HG03025 (cell line): ENCODE data around the gene DYSF.

Experiments used
- ATAC-seq: cut with Tn5 transposase; IDR thresholded peaks from one replicate; pipeline ENCODE4 v1.9.1; 2021; ENCODE audit warnings: mild to moderate bottlenecking, moderate library complexity; ENCODE audit not compliant: unreplicated experiment, low FRiP score

DYSF gene

DNA sequence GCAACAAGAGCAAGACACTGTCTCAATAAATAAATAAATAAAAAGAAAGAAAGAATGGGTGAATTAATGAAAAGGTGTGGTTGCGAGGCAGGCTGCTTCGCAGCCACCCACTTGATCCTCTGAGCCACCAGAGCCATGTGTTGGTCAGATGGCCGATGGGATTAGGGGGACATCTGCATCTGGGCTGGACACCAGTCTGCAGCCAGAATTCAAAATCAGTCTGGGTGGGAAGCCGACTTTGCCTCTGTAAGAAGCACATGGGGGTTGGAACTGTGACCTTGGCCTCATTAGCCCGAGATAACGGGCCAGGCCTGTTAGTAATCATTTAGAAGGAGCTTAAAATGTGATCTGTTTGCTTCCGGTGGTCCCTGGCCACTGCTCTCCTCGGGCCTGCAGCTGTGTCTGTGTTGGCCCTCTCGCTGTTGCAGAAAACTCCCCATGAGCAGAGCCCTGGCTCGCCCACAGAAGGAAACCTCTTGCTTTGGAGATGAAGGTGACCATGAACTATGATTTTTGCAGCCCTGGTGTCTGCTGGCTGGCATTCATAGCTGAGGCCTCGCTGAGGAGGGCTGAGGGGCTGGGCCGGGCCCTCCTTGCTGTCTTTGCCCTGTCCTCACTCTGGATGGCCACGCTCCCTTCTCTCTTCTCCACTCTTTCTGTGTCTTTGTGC is 94.4 kb downstream of the DYSF start:
- ATAC-seq, result no peak

DNA sequence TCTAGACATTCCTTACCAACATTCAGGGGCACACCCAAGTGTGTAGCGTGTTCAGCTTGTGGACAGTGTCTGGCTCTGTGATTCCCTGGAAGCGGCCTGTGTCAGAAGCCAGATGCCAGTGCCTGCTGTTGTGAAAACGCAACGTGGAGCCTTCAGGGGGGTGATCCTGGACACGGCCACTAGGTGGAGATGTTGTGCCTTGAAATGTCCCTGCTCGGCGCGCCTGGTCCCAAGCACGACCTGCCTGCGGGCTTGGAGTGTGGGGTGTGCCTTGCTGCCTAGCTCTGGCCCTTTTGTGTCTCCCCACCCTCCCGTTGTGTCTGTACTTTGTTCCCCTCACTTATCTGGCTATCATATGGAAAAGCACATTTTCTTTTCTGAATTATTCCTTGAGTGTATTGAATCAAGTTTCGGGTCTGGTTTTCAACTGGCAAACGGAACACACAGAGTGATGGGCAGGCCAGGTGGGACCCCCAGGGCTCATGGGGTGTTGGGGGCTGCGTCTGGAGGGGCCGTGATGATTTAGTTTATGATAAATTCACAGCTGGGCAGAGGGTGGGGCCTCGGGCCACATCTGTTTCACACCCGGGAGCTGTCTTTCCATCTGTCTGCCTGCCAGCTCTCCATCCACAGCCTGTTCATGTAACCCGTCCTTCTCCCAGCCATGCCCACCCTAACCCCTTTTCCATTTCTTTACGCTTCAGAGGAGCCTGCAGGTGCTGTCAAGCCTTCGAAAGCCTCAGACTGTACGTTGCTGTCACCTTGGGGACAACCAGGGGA is 95.5 kb downstream of the DYSF start:
- ATAC-seq, result no peak

DNA sequence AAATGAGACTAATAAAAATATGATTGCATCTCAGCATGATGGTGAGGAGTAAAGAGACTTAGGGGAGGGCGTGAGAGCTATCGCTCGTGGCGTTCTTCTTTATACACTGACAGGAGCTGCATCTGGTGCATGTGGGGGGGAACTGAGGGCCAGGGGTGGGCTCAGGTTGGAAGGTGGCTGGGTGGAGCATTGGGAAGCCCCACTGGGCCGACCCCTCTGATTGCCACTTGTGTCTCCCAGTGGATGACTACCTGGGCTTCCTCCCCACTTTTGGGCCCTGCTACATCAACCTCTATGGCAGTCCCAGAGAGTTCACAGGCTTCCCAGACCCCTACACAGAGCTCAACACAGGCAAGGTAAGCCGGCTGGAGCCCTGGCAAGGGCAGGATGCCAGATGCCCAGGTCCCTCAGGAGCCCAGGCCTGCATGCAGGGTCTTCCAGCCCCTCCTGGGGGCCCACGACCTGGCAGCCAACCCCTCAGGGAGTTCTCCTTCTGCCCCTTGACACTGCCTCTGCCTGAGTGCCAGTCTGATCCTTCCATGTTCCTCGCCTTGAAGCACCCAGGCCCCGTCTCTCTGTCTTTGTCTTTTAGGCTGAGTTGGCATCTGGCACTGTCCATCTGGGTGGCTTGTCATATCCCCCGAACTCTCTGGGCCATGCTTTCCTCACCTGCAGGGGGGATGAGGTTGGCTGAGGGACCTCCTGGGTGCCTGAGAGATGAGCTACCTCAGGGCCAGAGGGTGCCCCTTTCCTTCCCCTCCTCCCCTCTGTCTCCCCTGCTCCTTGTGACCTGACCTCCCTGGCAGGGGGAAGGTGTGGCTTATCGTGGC is 97.7 kb downstream of the DYSF start:
- no peak for ATAC-seq

DNA sequence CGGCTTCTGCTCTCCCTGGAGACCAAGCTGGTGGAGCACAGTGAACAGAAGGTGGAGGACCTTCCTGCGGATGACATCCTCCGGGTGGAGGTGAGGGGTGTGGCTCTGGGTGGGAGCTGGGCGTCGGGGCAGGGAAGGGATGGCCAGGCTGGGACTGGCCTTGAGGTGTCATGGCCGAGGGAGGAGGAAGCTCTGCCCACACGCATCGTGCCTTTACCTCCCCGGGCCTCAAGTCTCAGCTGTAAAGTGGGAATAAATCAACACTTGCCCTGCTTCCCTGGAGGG is 98.2 kb downstream of the DYSF start:
- no peak for ATAC-seq

DNA sequence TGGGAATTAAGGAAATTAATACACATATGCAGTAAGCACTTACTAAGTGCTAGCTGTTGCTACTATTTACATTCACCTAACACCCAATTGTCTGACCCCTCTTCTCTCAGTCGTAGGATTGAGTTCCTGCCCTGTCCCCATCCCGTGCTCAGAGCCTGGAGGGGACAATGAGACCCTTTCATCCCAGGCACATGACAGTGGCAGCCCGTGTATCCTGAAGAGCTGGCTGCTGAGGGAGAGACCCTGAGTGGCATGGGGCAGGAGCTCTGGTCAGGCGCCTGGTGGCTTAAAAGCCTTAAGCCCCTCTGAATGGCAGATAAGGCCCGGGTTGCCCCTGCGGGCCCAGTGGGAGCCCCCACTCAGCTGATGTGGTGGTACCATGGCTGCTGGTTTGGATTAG is 99.0 kb downstream of the DYSF start:
- ATAC-seq, result no peak

DNA sequence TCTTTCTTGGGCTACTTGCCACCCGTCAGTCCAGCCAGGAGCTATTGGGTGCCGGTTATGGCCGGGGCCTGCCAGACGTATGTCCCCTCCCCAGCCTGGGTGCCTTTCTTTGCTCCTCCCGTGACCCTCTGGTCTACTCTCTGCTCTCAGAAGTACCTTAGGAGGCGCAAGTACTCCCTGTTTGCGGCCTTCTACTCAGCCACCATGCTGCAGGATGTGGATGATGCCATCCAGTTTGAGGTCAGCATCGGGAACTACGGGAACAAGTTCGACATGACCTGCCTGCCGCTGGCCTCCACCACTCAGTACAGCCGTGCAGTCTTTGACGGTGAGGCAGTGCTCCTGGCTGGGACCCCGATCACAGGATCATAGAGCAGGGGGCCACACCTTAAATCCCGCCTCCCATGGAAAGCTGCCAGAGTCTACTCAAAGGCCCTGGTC is 99.5 kb downstream of the DYSF start:
- ATAC-seq, result no peak

DNA sequence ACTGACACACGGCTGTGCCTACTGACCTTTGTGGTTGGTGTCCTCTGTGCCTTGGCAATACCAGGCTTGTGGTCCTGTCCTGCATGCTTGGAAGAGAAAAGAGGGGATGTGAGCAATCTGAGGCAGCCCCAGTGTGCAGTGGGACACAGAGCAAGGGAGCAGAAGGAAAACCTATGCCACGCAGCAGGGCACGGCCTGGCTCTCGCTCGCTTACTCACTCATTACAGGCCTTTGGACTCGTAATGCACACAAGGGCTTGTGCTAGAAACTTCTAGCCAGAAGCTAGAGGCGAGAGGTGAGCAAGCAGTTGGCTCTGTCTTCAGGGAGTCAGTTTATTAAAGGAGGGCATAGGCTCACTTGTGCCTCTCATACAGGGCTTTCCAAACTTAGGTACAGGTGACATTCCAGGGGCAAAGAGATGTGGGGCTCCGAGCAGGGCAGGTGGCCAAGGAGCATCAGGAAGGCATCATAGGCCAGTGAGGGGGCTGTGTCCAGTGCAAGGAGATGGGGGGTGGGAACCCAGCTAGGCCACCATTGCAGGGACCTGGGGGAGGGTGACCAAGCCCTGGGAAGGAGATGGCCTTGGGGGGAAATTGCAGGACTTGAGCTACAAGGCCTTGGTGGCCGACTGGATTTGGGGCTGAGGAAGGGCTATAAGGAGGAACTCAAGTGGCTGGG is 100.8 kb downstream of the DYSF start:
- ATAC-seq, result no peak

DNA sequence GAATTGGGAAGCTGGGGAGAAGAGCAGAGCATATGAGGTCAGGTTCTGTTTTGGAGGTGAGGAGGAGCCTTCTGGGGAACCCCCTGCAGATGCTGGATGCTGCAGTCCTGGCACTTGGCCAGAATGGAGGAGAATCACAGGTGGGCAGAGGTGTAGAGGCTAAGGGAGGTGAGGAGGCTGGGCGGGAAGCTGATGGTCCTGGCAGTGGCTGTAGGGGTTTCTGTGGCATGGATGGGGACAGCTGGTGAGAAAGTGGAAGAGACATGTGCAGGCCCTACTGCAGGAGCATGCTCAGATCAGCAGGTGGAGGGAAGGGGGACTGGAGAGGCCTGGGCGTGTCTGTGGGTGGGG is 101.3 kb downstream of the DYSF start:
- no peak for ATAC-seq

DNA sequence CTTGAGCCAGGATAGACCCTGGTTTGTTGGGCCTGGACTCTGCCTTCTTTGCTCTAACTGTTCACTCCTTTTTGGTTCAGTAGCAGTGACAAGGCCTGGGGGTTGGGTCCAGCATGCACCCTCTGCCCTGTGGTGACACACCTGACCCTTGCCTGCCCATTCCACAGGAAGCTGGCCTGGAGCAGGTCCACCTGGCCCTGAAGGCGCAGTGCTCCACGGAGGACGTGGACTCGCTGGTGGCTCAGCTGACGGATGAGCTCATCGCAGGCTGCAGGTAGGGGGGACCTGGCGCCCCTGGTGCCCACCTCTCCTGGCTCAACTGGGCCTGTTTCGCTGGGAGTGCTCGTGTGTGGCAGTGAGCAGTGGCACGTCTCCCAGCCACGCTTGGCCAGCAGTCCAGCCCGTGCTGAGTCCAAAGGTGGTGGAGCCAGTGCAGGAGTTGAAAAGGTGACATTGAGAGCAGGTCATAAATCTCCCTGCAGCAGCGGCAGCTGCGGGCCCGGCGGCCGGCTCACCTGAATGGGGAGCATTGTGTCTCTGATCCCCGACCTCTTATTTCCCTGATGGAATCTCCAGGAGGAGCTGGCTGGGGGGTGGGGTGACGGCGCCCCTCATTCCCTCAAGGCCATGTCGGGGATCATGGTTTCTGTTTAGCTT is 102.6 kb downstream of the DYSF start:
- ATAC-seq, result no peak

DNA sequence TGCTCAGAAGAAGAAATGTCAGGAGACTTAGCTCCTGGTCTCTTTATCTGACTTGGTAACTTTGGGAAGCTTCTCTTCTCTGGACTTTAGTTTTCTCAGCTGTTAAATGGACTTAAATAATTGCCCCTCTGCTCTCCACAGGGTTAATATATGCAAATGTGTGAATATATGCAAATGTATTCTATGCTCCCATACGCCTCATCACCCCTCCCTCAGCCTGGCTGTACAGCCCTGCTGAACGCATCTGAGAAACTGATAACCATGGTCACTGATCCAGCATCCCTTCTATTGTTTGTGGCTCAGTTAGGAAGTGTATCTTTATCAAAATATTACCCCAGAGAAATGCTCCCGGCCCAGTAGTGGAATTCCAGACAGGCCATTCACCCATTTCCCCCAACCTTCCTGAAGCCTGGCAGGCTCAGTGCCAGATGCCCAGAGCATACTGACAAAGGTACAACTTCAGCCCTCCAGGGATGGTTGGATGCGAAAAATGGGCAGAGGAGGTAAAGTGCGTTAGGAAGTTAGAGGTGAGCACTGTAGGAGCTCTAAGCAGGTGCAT is 103.4 kb downstream of the DYSF start:
- no peak for ATAC-seq

DNA sequence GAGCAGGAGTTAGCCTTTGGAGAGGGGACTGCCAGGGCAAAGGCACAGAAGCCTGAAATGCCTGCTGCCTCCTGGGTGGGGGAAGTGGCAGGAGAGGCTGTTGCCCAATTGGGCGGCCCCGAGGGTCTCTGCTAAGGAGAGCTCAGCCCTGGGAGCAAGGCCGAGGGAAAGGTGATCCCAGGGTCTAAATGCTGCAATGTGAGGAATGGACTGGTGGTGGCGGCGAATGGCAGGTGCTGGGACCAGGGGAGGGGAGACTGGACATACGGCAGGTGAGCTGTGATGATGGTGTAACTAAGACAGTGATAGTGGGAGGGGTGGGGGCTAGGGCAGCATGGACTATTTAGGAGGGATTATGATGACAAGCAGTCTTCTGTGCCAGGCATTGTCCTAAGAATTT is 104.0 kb downstream of the DYSF start:
- ATAC-seq, result no peak

DNA sequence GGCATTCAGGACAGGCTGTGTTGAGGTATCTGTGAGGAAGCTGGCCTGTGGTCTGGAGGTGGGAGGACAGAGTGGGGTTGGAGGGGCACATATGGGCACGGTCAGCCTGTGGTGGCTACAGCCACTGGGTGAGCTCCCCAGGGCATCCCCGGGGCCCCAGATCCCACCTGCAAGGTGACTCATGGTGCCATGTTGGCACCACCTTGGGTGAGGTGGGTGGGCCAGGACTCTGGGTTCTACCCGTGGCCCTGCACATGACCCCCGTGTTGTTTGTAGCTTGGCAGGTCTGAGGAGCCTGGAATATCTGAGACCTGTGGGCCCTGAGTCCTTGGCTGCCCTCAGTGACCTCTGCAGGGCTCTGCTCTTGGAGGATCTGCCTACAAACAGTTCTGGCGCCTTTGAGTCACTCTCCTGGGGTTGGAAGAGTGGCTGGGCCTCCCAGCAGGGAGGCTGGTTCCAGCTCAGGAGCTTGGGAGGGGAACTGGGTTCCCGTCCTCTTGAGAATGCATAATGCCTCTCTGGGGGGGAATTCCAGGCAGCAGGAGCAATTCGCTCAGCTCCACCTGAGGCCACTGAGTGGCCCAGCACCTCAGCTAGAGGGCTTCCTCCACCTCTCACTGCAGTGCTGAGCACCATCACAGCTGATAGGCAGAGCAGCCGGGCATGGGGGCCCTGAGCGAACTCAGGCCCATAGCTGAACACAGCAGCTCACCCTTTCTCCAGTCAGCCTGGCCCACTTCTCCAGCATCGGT is 105.1 kb downstream of the DYSF start:
- no peak for ATAC-seq

DNA sequence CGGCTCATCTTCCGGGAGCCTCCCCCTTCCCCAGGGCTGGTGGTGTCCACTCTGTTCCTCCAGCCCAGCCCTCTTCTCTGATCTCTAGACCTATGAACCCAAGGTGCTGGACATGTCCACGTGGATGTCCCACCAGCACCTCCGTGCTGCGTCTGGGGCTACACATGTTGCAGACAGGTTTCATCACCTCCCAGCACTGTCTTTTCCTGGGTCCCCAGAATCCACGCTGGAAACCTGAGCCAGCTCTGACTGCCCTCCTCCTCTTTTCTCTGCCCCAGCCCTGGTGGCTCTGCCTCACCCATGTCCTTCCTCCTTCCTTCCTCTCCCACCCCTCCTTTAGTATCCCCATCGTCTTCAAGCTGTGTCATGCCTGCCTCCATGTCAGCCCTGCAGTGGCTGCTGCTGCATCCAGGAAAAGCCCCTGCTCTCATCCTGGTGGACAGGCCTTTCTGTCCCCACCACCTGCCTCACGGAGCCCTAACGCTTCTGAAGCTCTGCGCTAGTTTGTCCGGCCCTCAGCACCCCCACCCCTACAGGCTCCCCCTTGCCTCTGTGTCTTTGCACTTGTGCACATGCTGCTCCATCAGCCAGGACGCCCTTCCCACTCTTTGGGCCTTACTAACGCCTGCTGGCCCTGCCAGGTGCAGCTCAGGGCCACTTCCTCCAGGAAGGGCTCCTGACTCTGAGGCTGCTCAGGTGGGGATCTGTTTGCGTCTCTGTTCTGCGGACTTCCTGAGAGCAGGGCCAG is 105.9 kb downstream of the DYSF start:
- no peak for ATAC-seq

DNA sequence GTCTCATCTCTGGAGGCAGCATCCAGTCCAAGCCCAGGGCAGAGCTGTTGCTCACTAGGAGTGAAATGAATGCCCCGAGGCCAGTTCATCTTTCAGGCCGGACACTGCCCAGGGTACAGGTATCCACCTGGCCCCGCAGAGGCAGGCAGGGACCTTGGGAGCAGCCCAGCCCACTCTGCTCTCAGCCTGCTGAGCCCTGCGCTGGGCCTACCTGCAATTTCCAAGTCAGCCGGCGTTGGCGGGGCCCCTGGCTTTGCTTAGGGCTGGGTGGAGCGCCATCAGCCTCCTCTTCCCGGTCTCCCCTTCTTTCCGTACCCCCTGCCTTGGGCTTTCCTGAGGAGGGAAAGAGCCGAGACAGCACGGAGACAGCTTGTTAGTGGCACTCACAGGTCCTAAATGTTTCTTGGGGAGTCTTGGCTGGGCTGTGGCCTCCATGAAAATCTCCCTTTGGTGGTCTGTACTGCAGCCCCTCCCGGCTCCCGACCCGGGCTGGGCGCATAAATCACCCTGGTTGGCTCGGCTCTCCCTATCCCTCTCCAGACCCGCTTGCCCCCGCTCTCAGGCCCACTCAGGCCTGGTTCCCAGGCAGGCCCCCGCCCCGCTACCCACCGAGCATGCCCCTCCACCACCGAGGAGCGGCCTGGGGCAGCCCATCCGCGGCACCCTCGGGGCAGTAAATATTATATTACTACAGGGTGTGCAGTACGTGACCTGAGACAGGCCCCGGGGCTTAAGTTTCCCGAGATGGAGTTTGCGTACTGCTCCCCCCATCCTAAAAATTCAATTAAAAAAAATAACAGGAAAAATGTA is 106.7 kb downstream of the DYSF start:
- ATAC-seq, result no peak

DNA sequence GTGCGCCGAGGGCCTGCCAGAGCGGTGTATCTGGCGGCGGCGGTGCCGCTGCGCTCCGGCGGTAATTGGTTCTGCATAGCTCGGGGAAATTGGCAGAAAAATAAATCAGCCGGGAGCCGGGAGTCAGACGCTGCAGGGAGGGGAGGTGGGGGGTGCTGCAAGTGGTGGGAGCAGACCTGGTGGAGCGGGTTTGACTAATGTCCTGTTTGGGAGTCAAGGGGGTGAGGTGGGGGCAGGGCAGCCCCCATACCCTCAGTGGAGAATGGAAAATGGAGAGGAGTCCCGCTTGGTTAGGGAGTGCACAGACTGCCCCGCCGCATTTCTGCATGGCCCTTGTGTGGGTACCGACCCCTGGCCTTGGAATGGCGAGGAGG is 107.3 kb downstream of the DYSF start:
- no peak for ATAC-seq

DNA sequence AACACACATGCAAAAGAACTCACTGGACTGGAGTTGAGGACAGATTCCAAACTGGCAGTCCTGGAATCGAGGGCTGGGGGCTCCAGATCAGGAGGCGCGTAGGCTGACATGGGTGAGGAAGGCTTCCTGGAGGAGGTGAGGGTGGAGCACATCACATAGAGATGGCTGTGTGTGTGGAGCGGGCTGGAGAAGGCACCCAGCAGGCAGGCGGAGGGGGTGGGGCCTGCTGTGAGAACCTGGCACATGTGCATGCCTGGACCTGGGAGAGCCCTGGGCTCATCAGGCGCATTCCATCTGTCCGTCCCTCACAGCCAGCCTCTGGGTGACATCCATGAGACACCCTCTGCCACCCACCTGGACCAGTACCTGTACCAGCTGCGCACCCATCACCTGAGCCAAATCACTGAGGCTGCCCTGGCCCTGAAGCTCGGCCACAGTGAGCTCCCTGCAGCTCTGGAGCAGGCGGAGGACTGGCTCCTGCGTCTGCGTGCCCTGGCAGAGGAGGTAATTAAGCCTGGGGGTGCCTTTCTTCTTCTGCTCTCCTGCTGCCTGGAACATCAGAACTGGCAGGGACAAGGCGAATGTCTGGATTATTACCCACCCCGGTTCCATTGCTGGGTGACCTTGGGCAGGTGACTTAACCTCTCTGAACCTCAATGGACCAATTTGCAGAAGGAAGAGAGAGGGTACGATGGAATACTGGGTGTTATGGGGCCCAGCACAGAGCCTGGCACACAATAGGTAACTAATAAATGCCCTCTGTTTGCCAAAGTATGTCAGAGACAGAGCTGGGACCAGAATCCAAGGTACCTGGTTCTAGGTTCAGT is 108.3 kb downstream of the DYSF start:
- ATAC-seq, result no peak

DNA sequence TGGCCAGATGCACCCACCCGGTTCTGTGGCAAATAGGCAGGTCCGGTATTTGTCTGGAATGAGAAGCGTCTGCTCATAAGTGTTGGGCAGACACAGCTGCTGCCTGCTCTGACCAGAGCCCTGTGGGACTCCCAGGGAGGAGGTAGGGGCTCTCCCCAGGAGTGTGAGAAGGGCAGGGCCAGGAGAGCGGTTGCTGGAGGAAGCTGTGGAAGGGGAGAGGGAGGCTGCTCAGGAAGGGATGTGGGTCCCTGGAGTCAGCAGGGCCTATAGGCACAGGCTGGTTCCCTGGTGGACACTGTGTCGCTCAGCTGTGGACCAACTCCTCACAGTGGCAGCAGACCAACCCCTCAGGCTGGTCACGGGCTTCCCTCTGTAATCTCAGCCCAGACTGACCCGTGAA is 109.2 kb downstream of the DYSF start:
- no peak for ATAC-seq
